HEK293 (cell line): ENCODE results near the gene PTPRK.

ENCODE experiments used
- HOXD13 ChIP-seq: sonication (generic); formaldehyde crosslinking; IDR thresholded peaks from 2 replicates; pipeline ENCODE4 v1.8.0; 2022; ENCODE audit warnings: missing genetic modification reagents, borderline replicate concordance
- KLF10 ChIP-seq: fragments of 450-650 bp; IDR thresholded peaks from 2 replicates; pipeline ENCODE4 v1.5.1; 2018; ENCODE audit warnings: missing biosample characterization, mild to moderate bottlenecking, missing genetic modification characterization
- KLF17 ChIP-seq: fragments of 450-650 bp; formaldehyde crosslinking; IDR thresholded peaks from 2 replicates; pipeline ENCODE4 v1.5.1; 2016; ENCODE audit warnings: missing biosample characterization, missing genetic modification characterization
- MYNN ChIP-seq: fragments of 450-650 bp; formaldehyde crosslinking; IDR thresholded peaks from 2 replicates; pipeline ENCODE4 v1.5.1; 2016; ENCODE audit warnings: missing biosample characterization, missing genetic modification characterization, borderline replicate concordance
- REST ChIP-seq: fragments of 450-650 bp; formaldehyde crosslinking; IDR thresholded peaks from 2 replicates; pipeline ENCODE4 v1.5.1; 2016; ENCODE audit warnings: missing biosample characterization, missing genetic modification characterization
- TRIM28 ChIP-seq: IDR thresholded peaks from 2 replicates; pipeline ENCODE4 v1.6.1; 2011; ENCODE audit warnings: low read length, control low read depth, borderline replicate concordance
- ZBTB1 ChIP-seq: fragments of 450-650 bp; formaldehyde crosslinking; IDR thresholded peaks from 2 replicates; pipeline ENCODE4 v1.5.1; 2016; ENCODE audit warnings: missing biosample characterization, missing genetic modification characterization
- ZBTB26 ChIP-seq: fragments of 450-650 bp; formaldehyde crosslinking; optimal IDR thresholded peaks from 2 replicates; pipeline ENCODE3; 2016; ENCODE audit warnings: missing biosample characterization, mild to moderate bottlenecking, missing genetic modification characterization
- ZFP37 ChIP-seq: fragments of 450-650 bp; formaldehyde crosslinking; IDR thresholded peaks from 2 replicates; pipeline ENCODE4 v1.5.1; 2016; ENCODE audit warnings: missing biosample characterization, missing genetic modification characterization
- ZNF138 ChIP-seq: fragments of 450-650 bp; formaldehyde crosslinking; IDR thresholded peaks from 2 replicates; pipeline ENCODE4 v1.5.1; 2016; ENCODE audit warnings: missing biosample characterization, missing genetic modification characterization, borderline replicate concordance
- ZNF18 ChIP-seq: fragments of 450-650 bp; formaldehyde crosslinking; IDR thresholded peaks from 2 replicates; pipeline ENCODE4 v1.5.1; 2016; ENCODE audit warnings: missing biosample characterization, missing genetic modification characterization
- ZNF354C ChIP-seq: fragments of 450-650 bp; formaldehyde crosslinking; IDR thresholded peaks from 2 replicates; pipeline ENCODE4 v1.5.1; 2016; ENCODE audit warnings: missing biosample characterization, missing genetic modification characterization, low read depth, borderline replicate concordance
- ZNF366 ChIP-seq: fragments of 450-650 bp; formaldehyde crosslinking; conservative IDR thresholded peaks from 2 replicates; pipeline ENCODE4 v1.5.1; 2016; ENCODE audit warnings: missing biosample characterization, missing genetic modification characterization
- ZNF433 ChIP-seq: fragments of 450-650 bp; formaldehyde crosslinking; IDR thresholded peaks from 2 replicates; pipeline ENCODE4 v1.5.1; 2016; ENCODE audit warnings: missing biosample characterization, missing genetic modification characterization, low read depth
- ZNF488 ChIP-seq: fragments of 450-650 bp; formaldehyde crosslinking; IDR thresholded peaks from 2 replicates; pipeline ENCODE4 v1.5.1; 2016; ENCODE audit warnings: missing biosample characterization, missing genetic modification characterization
- ZNF518A ChIP-seq: fragments of 450-650 bp; formaldehyde crosslinking; conservative IDR thresholded peaks from 2 replicates; pipeline ENCODE4 v1.5.1; 2016; ENCODE audit warnings: low read depth, missing biosample characterization, missing genetic modification characterization
- ZNF548 ChIP-seq: fragments of 450-650 bp; formaldehyde crosslinking; IDR thresholded peaks from 2 replicates; pipeline ENCODE4 v1.5.1; 2016; ENCODE audit warnings: missing biosample characterization, missing genetic modification characterization
- ZNF549 ChIP-seq: fragments of 450-650 bp; IDR thresholded peaks from 2 replicates; pipeline ENCODE4 v1.5.1; 2018; ENCODE audit warnings: missing biosample characterization, missing genetic modification characterization, mild to moderate bottlenecking, inconsistent platforms, moderate library complexity
- ZNF555 ChIP-seq: fragments of 450-650 bp; formaldehyde crosslinking; conservative IDR thresholded peaks from 2 replicates; pipeline ENCODE4 v1.5.1; 2017; ENCODE audit warnings: missing biosample characterization, mild to moderate bottlenecking, missing genetic modification characterization, inconsistent platforms
- ZNF585B ChIP-seq: fragments of 450-650 bp; formaldehyde crosslinking; IDR thresholded peaks from 2 replicates; pipeline ENCODE4 v1.5.1; 2016; ENCODE audit warnings: missing biosample characterization, missing genetic modification characterization
- ZNF777 ChIP-seq: fragments of 450-650 bp; formaldehyde crosslinking; IDR thresholded peaks from 2 replicates; pipeline ENCODE4 v1.5.1; 2017; ENCODE audit warnings: missing biosample characterization, missing genetic modification characterization, borderline replicate concordance
- ZSCAN18 ChIP-seq: fragments of 450-650 bp; formaldehyde crosslinking; IDR thresholded peaks from 2 replicates; pipeline ENCODE4 v1.5.1; 2016; ENCODE audit warnings: missing biosample characterization, missing genetic modification characterization

Gene PTPRK

GRCh38 chr6:128410584-128410983 lies 109.8 kb downstream of the PTPRK start (continued):
- no peak for TF ChIP-seq HOXD13 (CRISPR knock-in tag)
- no peak for TF ChIP-seq MYNN
- TF ChIP-seq ZNF548 (tag by site-specific recombination): no peak
- no peak for TF ChIP-seq ZNF354C (tag by site-specific recombination)
- TF ChIP-seq ZNF433 (tag by site-specific recombination): no peak
- no peak for TF ChIP-seq ZNF555 (tag by site-specific recombination)
- TF ChIP-seq ZNF138: no peak
- no peak for TF ChIP-seq ZNF488 (tag by site-specific recombination)
- TF ChIP-seq ZBTB1: no peak
- no peak for TF ChIP-seq KLF17
- TF ChIP-seq ZFP37: no peak
- peak; percentile 98 for TF ChIP-seq ZNF549 (tag by site-specific recombination)
- TF ChIP-seq REST (tag by site-specific recombination): no peak
- TF ChIP-seq ZNF518A (tag by site-specific recombination): no peak
- peak; percentile 90 for TF ChIP-seq ZNF18 (tag by site-specific recombination)
- TF ChIP-seq ZNF366 (tag by site-specific recombination): no peak
- TF ChIP-seq KLF10 (tag by site-specific recombination): no peak
- TF ChIP-seq ZSCAN18: no peak
- TF ChIP-seq TRIM28: peak; percentile 52; the same call in 1 of the 2 replicates
- no peak for TF ChIP-seq ZBTB26 (tag by site-specific recombination)
- no peak for TF ChIP-seq ZNF585B
- no peak for TF ChIP-seq ZNF777 (tag by site-specific recombination)
